Measurements from ENCODE around the gene HCFC1.

DNA sequence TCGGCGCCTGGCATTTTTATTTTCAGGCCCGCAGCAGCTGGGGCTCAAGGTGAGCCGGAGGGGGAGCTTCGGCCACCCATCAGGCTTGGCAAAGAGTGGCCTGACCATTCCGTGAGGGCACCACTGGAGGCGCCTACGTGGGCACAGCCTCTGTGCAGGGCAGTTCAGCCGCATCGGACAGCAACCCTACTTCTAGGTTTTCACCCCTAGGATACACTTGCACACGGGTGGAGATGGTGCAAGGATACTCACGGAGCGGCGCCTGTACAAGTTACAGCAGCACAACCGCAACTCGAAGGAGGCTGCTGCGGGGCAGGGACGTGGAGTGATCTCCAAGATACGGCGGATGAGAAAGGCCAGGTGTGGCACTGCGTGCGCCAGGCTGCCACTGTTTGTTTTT lies 10.8 kb downstream of the HCFC1 start:
- TF ChIP-seq, protein P1, sequence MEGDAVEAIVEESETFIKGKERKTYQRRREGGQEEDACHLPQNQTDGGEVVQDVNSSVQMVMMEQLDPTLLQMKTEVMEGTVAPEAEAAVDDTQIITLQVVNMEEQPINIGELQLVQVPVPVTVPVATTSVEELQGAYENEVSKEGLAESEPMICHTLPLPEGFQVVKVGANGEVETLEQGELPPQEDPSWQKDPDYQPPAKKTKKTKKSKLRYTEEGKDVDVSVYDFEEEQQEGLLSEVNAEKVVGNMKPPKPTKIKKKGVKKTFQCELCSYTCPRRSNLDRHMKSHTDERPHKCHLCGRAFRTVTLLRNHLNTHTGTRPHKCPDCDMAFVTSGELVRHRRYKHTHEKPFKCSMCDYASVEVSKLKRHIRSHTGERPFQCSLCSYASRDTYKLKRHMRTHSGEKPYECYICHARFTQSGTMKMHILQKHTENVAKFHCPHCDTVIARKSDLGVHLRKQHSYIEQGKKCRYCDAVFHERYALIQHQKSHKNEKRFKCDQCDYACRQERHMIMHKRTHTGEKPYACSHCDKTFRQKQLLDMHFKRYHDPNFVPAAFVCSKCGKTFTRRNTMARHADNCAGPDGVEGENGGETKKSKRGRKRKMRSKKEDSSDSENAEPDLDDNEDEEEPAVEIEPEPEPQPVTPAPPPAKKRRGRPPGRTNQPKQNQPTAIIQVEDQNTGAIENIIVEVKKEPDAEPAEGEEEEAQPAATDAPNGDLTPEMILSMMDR (IDR thresholded peaks at IDR 0.05; ENCODE audit: low read depth, low read length, poor library complexity, severe bottlenecking) = no peak
- TF ChIP-seq EZH2phosphoT487 (IDR thresholded peaks at IDR 0.05; ENCODE audit: borderline replicate concordance, low read length) = no peak
